Myocyte (in vitro differentiated cells): Measurements from ENCODE around the gene SP2. TPM values are rescaled to one million over a fixed set of nuclear protein-coding genes. Genes with fewer than 3 reads are reported as not detected.
"Not testable (repeated sequence)": the region's sequence is repeated elsewhere in the genome, so short reads cannot be mapped to it uniquely, and the experiment has no call there.

Experiments used
- DNase-seq: peaks from one replicate; pipeline ENCODE4 v3.0.0-alpha.2; 2012; ENCODE audit warnings: low read depth
- total RNA-seq: library from RNA; depleted of rRNA; stranded (reverse); fragments of >200 nt; gene quantifications from 2 replicates; pipeline ENCODE4 v1.2.3, GENCODE V29; 2014

Gene SP2
- total RNA-seq, 1 donor from 2014 or later, result 1.8 TPM

GRCh38 chr17:47918006-47918405, 22.0 kb downstream of the SP2 start:
- DNase-seq, result no peak

GRCh38 chr17:47918991-47919390, 23.0 kb downstream of the SP2 start:
- no peak for DNase-seq

GRCh38 chr17:47919889-47920288, 23.9 kb downstream of the SP2 start:
- DNase-seq, result not testable (repeated sequence)

- peak; percentile 73 for DNase-seq
Measured at GRCh38 chr17:47924785-47925677, 29.0 kb downstream of the SP2 start.

- no peak for DNase-seq
Measured at GRCh38 chr17:47925678-47925988, 29.6 kb downstream of the SP2 start.

GRCh38 chr17:47927821-47928400, 31.9 kb downstream of the SP2 start:
- no peak for DNase-seq

GRCh38 chr17:47928415-47928814, 32.4 kb downstream of the SP2 start:
- DNase-seq, result no peak

- DNase-seq, result no peak
Measured at GRCh38 chr17:47929218-47930000, 33.4 kb downstream of the SP2 start.

GRCh38 chr17:47931848-47932247, 35.8 kb downstream of the SP2 start:
- DNase-seq, result no peak

- peak; percentile 90 for DNase-seq
Measured at GRCh38 chr17:47934856-47935255, 38.8 kb downstream of the SP2 start.

GRCh38 chr17:47935468-47935867, 39.4 kb downstream of the SP2 start:
- DNase-seq, result not testable (repeated sequence)

- DNase-seq, result peak; percentile 85
Measured at GRCh38 chr17:47935961-47936360, 39.9 kb downstream of the SP2 start.

- DNase-seq, result no peak
Measured at GRCh38 chr17:47937941-47938340, 41.9 kb downstream of the SP2 start.

- DNase-seq, result peak; percentile 99
Measured at GRCh38 chr17:47941246-47942095, 45.4 kb downstream of the SP2 start, which contains the start of gene PNPO. PNPO (plus strand) TSS chr17:47941571; CDS start chr17:47941676, 105 bp downstream.

- DNase-seq, result no peak
Measured at GRCh38 chr17:47942096-47942510, 46.1 kb downstream of the SP2 start.

GRCh38 chr17:47942568-47942967, 46.5 kb downstream of the SP2 start:
- no peak for DNase-seq

- no peak for DNase-seq
Measured at GRCh38 chr17:47945080-47945479, 49.0 kb downstream of the SP2 start.

GRCh38 chr17:47945529-47946508, 49.8 kb downstream of the SP2 start:
- DNase-seq, result no peak

- no peak for DNase-seq
Measured at GRCh38 chr17:47946516-47946915, 50.5 kb downstream of the SP2 start.

GRCh38 chr17:47946929-47947397, 50.9 kb downstream of the SP2 start:
- DNase-seq, result peak; percentile 84
